HEK293 (cell line): ENCODE results near the gene POLR1H.
A peak's percentile ranks its signal among the peaks of the same experiment; 100 is the strongest.
"Not testable (repeated sequence)": the region's sequence is repeated elsewhere in the genome, so short reads cannot be mapped to it uniquely, and the experiment has no call there.

Source experiments
- CTCF ChIA-PET: fragments of 350-600 bp; formaldehyde crosslinking; extraction: SDS; loops from one replicate; lab custom pipeline; 2021; ENCODE audit warnings: antibody characterized with exemption; lab: Yijun Ruan, JAX
- POLR2A ChIA-PET: fragments of 300-600 bp; formaldehyde crosslinking; extraction: SDS; loops from one replicate; lab custom pipeline; 2020; ENCODE audit warnings: antibody characterized with exemption, inconsistent platforms; lab: Yijun Ruan, JAX
- H3K27ac ChIP-seq: fragments of 200-500 bp; sonication (Bioruptor generic); 2 replicates; pipeline ENCODE4 v1.5.1; 2014; ENCODE audit warnings: low read depth, low read length, control low read depth, inconsistent platforms; ENCODE audit errors: extremely low read depth
- H3K36me3 ChIP-seq, 2 experiments: fragments of 200-500 bp in 1 of 2; sonication (Bioruptor generic) in 1 of 2; 1 replicate in 1 of 2; 2 replicates in 1 of 2; pipeline ENCODE4 v1.5.1; 2014 to 2017; ENCODE audit warnings: inconsistent platforms in 2 of 2, low read length in 2 of 2; ENCODE audit not compliant: control insufficient read depth in 2 of 2, insufficient read depth in 1 of 2
- H3K4me1 ChIP-seq: fragments of 200-500 bp; sonication (Bioruptor generic); 2 replicates; pipeline ENCODE4 v1.5.1; 2014; ENCODE audit warnings: mild to moderate bottlenecking, low read length, inconsistent platforms; ENCODE audit not compliant: control insufficient read depth, insufficient read depth
- H3K4me3 ChIP-seq: 2 replicates; pipeline ENCODE4 v1.5.1; 2011; ENCODE audit warnings: low read depth, mild to moderate bottlenecking, control low read depth, low read length, moderate library complexity
- H3K9me3 ChIP-seq: fragments of 200-500 bp; sonication (Bioruptor generic); 2 replicates; pipeline ENCODE4 v1.5.1; 2014; ENCODE audit warnings: low read depth, low read length, inconsistent platforms; ENCODE audit not compliant: control insufficient read depth, insufficient read depth
- GLIS2 ChIP-seq: fragments of 450-650 bp; formaldehyde crosslinking; IDR thresholded peaks from 2 replicates; pipeline ENCODE4 v1.5.1; 2016; ENCODE audit warnings: missing biosample characterization, missing genetic modification characterization
- HOXA7 ChIP-seq: sonication (generic); formaldehyde crosslinking; IDR thresholded peaks from 2 replicates; pipeline ENCODE4 v1.8.1; 2022; ENCODE audit warnings: missing genetic modification reagents, borderline replicate concordance
- KLF17 ChIP-seq: fragments of 450-650 bp; formaldehyde crosslinking; IDR thresholded peaks from 2 replicates; pipeline ENCODE4 v1.5.1; 2016; ENCODE audit warnings: missing biosample characterization, missing genetic modification characterization
- PATZ1 ChIP-seq: fragments of 450-650 bp; formaldehyde crosslinking; IDR thresholded peaks from 2 replicates; pipeline ENCODE4 v1.5.1; 2016; ENCODE audit warnings: missing biosample characterization, missing genetic modification characterization
- REST ChIP-seq: fragments of 450-650 bp; formaldehyde crosslinking; IDR thresholded peaks from 2 replicates; pipeline ENCODE4 v1.5.1; 2016; ENCODE audit warnings: missing biosample characterization, missing genetic modification characterization
- SETDB1 ChIP-seq: IDR thresholded peaks from one replicate; pipeline ENCODE4 v1.6.1; 2017; ENCODE audit warnings: mild to moderate bottlenecking, low read length, moderate library complexity, mixed read lengths; ENCODE audit not compliant: insufficient read length
- ZBTB26 ChIP-seq: fragments of 450-650 bp; formaldehyde crosslinking; optimal IDR thresholded peaks from 2 replicates; pipeline ENCODE3; 2016; ENCODE audit warnings: missing biosample characterization, mild to moderate bottlenecking, missing genetic modification characterization
- ZBTB6 ChIP-seq: fragments of 450-650 bp; formaldehyde crosslinking; IDR thresholded peaks from 2 replicates; pipeline ENCODE4 v1.5.1; 2017; ENCODE audit warnings: missing biosample characterization, missing genetic modification characterization
- ZNF121 ChIP-seq: fragments of 450-650 bp; formaldehyde crosslinking; IDR thresholded peaks from 2 replicates; pipeline ENCODE4 v1.5.1; 2016; ENCODE audit warnings: missing biosample characterization, missing genetic modification characterization
- ZNF155 ChIP-seq: fragments of 450-650 bp; formaldehyde crosslinking; IDR thresholded peaks from 2 replicates; pipeline ENCODE4 v1.5.1; 2016; ENCODE audit warnings: missing biosample characterization, missing genetic modification characterization
- ZNF239 ChIP-seq: fragments of 450-650 bp; formaldehyde crosslinking; IDR thresholded peaks from 2 replicates; pipeline ENCODE4 v1.5.1; 2016; ENCODE audit warnings: missing biosample characterization, missing genetic modification characterization
- ZNF473 ChIP-seq: fragments of 450-650 bp; formaldehyde crosslinking; IDR thresholded peaks from 2 replicates; pipeline ENCODE4 v1.5.1; 2017; ENCODE audit warnings: missing biosample characterization, missing genetic modification characterization
- ZNF610 ChIP-seq: fragments of 450-650 bp; formaldehyde crosslinking; IDR thresholded peaks from 2 replicates; pipeline ENCODE4 v1.5.1; 2016; ENCODE audit warnings: missing biosample characterization, missing genetic modification characterization, borderline replicate concordance
- ZNF621 ChIP-seq: fragments of 450-650 bp; formaldehyde crosslinking; IDR thresholded peaks from 2 replicates; pipeline ENCODE4 v1.5.1; 2017; ENCODE audit warnings: missing biosample characterization, missing genetic modification characterization
- ZNF623 ChIP-seq: fragments of 450-650 bp; formaldehyde crosslinking; IDR thresholded peaks from 2 replicates; pipeline ENCODE4 v1.5.1; 2016; ENCODE audit warnings: missing biosample characterization, missing genetic modification characterization
- ZNF629 ChIP-seq: fragments of 450-650 bp; formaldehyde crosslinking; IDR thresholded peaks from 2 replicates; pipeline ENCODE4 v1.5.1; 2017; ENCODE audit warnings: missing biosample characterization, missing genetic modification characterization
- ZNF692 ChIP-seq: fragments of 450-650 bp; formaldehyde crosslinking; IDR thresholded peaks from 2 replicates; pipeline ENCODE4 v1.5.1; 2016; ENCODE audit warnings: missing biosample characterization, missing genetic modification characterization
- ZNF704 ChIP-seq: fragments of 450-650 bp; formaldehyde crosslinking; IDR thresholded peaks from 2 replicates; pipeline ENCODE4 v1.5.1; 2016; ENCODE audit warnings: missing biosample characterization, missing genetic modification characterization
- ZNF768 ChIP-seq: fragments of 450-650 bp; formaldehyde crosslinking; IDR thresholded peaks from 2 replicates; pipeline ENCODE4 v1.5.1; 2018; ENCODE audit warnings: missing biosample characterization, mild to moderate bottlenecking, missing genetic modification characterization
- ZNF791 ChIP-seq: fragments of 450-650 bp; formaldehyde crosslinking; IDR thresholded peaks from 2 replicates; pipeline ENCODE4 v1.5.1; 2016; ENCODE audit warnings: missing biosample characterization, missing genetic modification characterization
- ZSCAN5A ChIP-seq: fragments of 450-650 bp; formaldehyde crosslinking; IDR thresholded peaks from 2 replicates; pipeline ENCODE4 v1.5.1; 2016; ENCODE audit warnings: missing biosample characterization, missing genetic modification characterization

POLR1H gene

GRCh38 chr6:30022189-30022588 lies 38.9 kb upstream of the POLR1H start (continued):
- TF ChIP-seq GLIS2 (tag by site-specific recombination) = no peak
- TF ChIP-seq SETDB1 = no peak
- no peak for TF ChIP-seq ZNF621
- TF ChIP-seq ZBTB26 (tag by site-specific recombination) = no peak
- TF ChIP-seq ZNF239 = no peak
- TF ChIP-seq ZNF623 (tag by site-specific recombination) = no peak
- TF ChIP-seq KLF17 = no peak
- TF ChIP-seq ZNF610 (tag by site-specific recombination) = no peak

- not testable (repeated sequence) for H3K4me3 ChIP-seq, H3K9me3 ChIP-seq, H3K27ac ChIP-seq
- peaks cover 0 to 12% of the 10 kb centered on the region in 2 experiments; a peak in 2 of 3 replicates for H3K36me3 ChIP-seq
- TF ChIP-seq ZNF121 (tag by site-specific recombination) = peak; percentile 72; the same call in 1 of the 2 replicates
- TF ChIP-seq, all 188 proteins: peak for 1; not testable (repeated sequence) for 187
- H3K4me1 ChIP-seq, POLR2A ChIA-PET: not testable (repeated sequence)
- CTCF ChIA-PET = interaction anchor here (2.9 to 3.2 kb wide), 2 partner anchors 8 to 15 kb away, joined by 15 to 16 read pairs; no protein-coding TSS in a partner anchor
Measured at GRCh38 chr6:30022712-30023111, 38.4 kb upstream of the POLR1H start.

- H3K36me3 ChIP-seq = peaks cover 0 to 3% of the 10 kb centered on the region in 2 experiments; a peak in 2 of 3 replicates
- H3K4me3 ChIP-seq = no peak overlapping the region
- POLR2A ChIA-PET = no interaction called here
- no peaks in the 10 kb centered on the region for H3K9me3 ChIP-seq
- no peak overlapping the region for H3K27ac ChIP-seq
- CTCF ChIA-PET = interaction anchor here (1.0 to 3.2 kb wide), 6 partner anchors 10 to 320 kb away, joined by 3 to 16 read pairs (median 4); no protein-coding TSS in a partner anchor
- H3K4me1 ChIP-seq = no peaks in the 10 kb centered on the region
- TF ChIP-seq ZNF629 (tag by site-specific recombination) (no peak), ZNF704 (tag by site-specific recombination) (no peak), PATZ1 (no peak), ZNF791 (tag by site-specific recombination) (no peak), ZNF768 (tag by site-specific recombination) (no peak), REST (no peak), ZNF692 (tag by site-specific recombination) (no peak), ZNF155 (no peak), ZBTB6 (tag by site-specific recombination) (no peak), ZSCAN5A (tag by site-specific recombination) (no peak), ZNF473 (tag by site-specific recombination) (no peak), HOXA7 (CRISPR knock-in tag) (no peak)
Measured at GRCh38 chr6:30025186-30025585, 35.9 kb upstream of the POLR1H start.
